ENCODE data around the gene UBTD1. TPM values are rescaled to one million over a fixed set of nuclear protein-coding genes. Genes with fewer than 3 reads are reported as not detected.

UBTD1 gene
- polyA plus RNA-seq, 3 donors = 17.2 to 20.0 (median 19.0) TPM

DNA sequence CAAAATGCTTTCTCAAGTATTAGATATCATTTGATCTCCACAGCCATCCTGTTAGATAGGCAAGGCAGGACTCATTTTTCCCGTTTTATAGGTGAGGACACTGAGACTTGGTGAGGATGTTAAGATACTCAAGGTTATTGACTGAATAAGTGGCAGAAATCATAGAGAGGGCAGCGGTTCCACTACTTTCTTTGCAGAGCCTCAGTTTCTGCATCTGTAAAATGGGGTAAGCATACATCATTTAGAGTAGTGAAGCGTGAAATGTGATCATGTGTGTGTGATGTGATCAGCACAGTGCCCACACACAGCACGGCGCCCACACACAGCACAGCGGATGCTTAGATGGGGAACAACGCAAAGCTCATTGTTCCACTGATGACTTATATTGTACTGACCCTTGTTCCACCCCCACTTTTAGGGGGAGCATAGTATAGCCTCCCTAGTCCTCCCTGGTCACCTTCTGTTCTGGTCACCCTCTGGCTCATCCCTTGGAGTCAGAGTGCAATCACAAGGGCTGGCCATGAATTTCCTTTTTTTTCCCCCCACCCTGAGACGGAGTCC lies 10.5 kb downstream of the UBTD1 start:
- peaks cover 91% of the 10 kb centered on the region for H4K20me1 ChIP-seq (ENCODE audit: insufficient read depth, low read length)
- H3K27ac Mint-ChIP-seq = peak overlapping the region in 1 of 7 donors; percentile 81
- H3K27ac ChIP-seq (ENCODE audit: low read depth in 1 of 2, low read length in 2 of 2) = no peak overlapping the region
- no peak overlapping the region for H3K4me3 Mint-ChIP-seq
- no peak overlapping the region for H2AFZ ChIP-seq (ENCODE audit: insufficient read depth, low read depth, low read length, poor library complexity, severe bottlenecking)
- H3K4me3 ChIP-seq (replicated peaks in 1 of 3; ENCODE audit: low read depth in 2 of 3, low read length in 3 of 3) = no peak overlapping the region
- 94% methylated on average over 5 of the region's 8 CpGs for WGBS (ENCODE audit: insufficient coverage)
- peaks cover 10% of the 10 kb centered on the region for H3K4me1 Mint-ChIP-seq
- H3K4me1 ChIP-seq (ENCODE audit: control insufficient read depth in 1 of 2, insufficient read depth in 2 of 2, low read length in 2 of 2) = peaks cover 10 to 15% of the 10 kb centered on the region in 2 donors
- H3K36me3 Mint-ChIP-seq = peaks cover 3 to 13% of the 10 kb centered on the region in 2 donors
- no peak overlapping the region for H3K9ac ChIP-seq (ENCODE audit: insufficient read depth, low read length, poor library complexity, severe bottlenecking)
- H3K79me2 ChIP-seq (ENCODE audit: insufficient read depth, low read length) = peaks cover 23% of the 10 kb centered on the region
- H3K27me3 Mint-ChIP-seq (ENCODE audit: low read depth in 3 of 3) = peaks cover 0 to 4% (median 0%) of the 10 kb centered on the region in 3 donors
- intact Hi-C loops (cut with micrococcal nuclease) = no loop called here
- H3K36me3 ChIP-seq (replicated peaks in 1 of 2; ENCODE audit: control insufficient read depth in 1 of 2, insufficient read depth in 2 of 2, low read length in 2 of 2) = peaks cover 0 to 10% of the 10 kb centered on the region in 2 donors
- H3K9me3 ChIP-seq (replicated peaks in 1 of 2; ENCODE audit: control insufficient read depth in 1 of 2, insufficient read depth in 1 of 2, low read length in 2 of 2) = no peaks in the 10 kb centered on the region
- TF ChIP-seq, protein P1, sequence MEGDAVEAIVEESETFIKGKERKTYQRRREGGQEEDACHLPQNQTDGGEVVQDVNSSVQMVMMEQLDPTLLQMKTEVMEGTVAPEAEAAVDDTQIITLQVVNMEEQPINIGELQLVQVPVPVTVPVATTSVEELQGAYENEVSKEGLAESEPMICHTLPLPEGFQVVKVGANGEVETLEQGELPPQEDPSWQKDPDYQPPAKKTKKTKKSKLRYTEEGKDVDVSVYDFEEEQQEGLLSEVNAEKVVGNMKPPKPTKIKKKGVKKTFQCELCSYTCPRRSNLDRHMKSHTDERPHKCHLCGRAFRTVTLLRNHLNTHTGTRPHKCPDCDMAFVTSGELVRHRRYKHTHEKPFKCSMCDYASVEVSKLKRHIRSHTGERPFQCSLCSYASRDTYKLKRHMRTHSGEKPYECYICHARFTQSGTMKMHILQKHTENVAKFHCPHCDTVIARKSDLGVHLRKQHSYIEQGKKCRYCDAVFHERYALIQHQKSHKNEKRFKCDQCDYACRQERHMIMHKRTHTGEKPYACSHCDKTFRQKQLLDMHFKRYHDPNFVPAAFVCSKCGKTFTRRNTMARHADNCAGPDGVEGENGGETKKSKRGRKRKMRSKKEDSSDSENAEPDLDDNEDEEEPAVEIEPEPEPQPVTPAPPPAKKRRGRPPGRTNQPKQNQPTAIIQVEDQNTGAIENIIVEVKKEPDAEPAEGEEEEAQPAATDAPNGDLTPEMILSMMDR (IDR thresholded peaks at IDR 0.05) = no peak
- no peaks in the 10 kb centered on the region for H3K27me3 ChIP-seq (ENCODE audit: control insufficient read depth in 2 of 2, insufficient read depth in 2 of 2, low read length in 2 of 2)
- no peak overlapping the region for H3K4me2 ChIP-seq (replicated peaks; ENCODE audit: extremely low read depth, low read length, poor library complexity, severe bottlenecking)
- DNase-seq = no peak
- no peaks in the 10 kb centered on the region for H3K9me3 Mint-ChIP-seq

DNA sequence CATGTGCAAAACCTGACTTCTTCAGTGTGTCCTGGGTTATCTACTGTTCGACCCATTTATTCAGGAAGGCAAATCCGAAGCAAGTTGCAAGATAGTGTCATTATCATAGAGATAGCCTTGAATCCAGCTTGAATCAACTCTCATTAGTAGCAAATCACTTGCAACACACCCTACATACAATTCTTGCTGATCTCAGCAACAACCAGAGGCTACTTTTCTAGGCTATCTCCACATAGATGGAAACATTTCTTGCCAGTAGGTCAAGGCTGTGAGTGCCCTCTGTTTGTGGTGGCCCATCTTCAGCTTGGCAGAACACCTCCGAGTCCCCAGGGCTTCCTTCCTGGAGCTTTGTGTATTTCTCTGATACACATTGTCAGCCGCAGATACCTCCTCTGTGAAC lies 12.0 kb downstream of the UBTD1 start:
- H3K4me2 ChIP-seq (replicated peaks; ENCODE audit: extremely low read depth, low read length, poor library complexity, severe bottlenecking) = no peak overlapping the region
- H3K79me2 ChIP-seq (ENCODE audit: insufficient read depth, low read length) = peaks cover 21% of the 10 kb centered on the region
- TF ChIP-seq, protein P1 (IDR thresholded peaks at IDR 0.05) = no peak
- WGBS (ENCODE audit: insufficient coverage) = 67% methylated on average over 1 of the region's 4 CpGs
- Mint-ChIP-seq H3K4me3 (no peak overlapping the region), H3K36me3 (peaks cover 3 to 13% of the 10 kb centered on the region in 2 donors), H3K27me3 (ENCODE audit: low read depth in 3 of 3) (peaks cover 0 to 4% (median 0%) of the 10 kb centered on the region in 3 donors), H3K27ac (no peak overlapping the region), H3K9me3 (no peaks in the 10 kb centered on the region), H3K4me1 (peaks cover 10% of the 10 kb centered on the region)
- no peak overlapping the region for H3K9ac ChIP-seq (ENCODE audit: insufficient read depth, low read length, poor library complexity, severe bottlenecking)
- H3K27me3 ChIP-seq (ENCODE audit: control insufficient read depth in 2 of 2, insufficient read depth in 2 of 2, low read length in 2 of 2) = no peaks in the 10 kb centered on the region
- H3K4me1 ChIP-seq (ENCODE audit: control insufficient read depth in 1 of 2, insufficient read depth in 2 of 2, low read length in 2 of 2) = peaks cover 4 to 6% of the 10 kb centered on the region in 2 donors
- intact Hi-C loops (cut with micrococcal nuclease) = no loop called here
- no peak for DNase-seq
- no peak overlapping the region for H3K27ac ChIP-seq (ENCODE audit: low read depth in 1 of 2, low read length in 2 of 2)
- no peak overlapping the region for H2AFZ ChIP-seq (ENCODE audit: insufficient read depth, low read depth, low read length, poor library complexity, severe bottlenecking)
- no peak overlapping the region for H3K4me3 ChIP-seq (replicated peaks in 1 of 3; ENCODE audit: low read depth in 2 of 3, low read length in 3 of 3)
- H3K36me3 ChIP-seq (replicated peaks in 1 of 2; ENCODE audit: control insufficient read depth in 1 of 2, insufficient read depth in 2 of 2, low read length in 2 of 2) = peaks cover 0 to 10% of the 10 kb centered on the region in 2 donors
- peaks cover 91% of the 10 kb centered on the region for H4K20me1 ChIP-seq (ENCODE audit: insufficient read depth, low read length)
- H3K9me3 ChIP-seq (replicated peaks in 1 of 2; ENCODE audit: control insufficient read depth in 1 of 2, insufficient read depth in 1 of 2, low read length in 2 of 2) = no peaks in the 10 kb centered on the region
